HEK293 (cell line): Measurements from ENCODE around the gene CDH12.
"Not testable (repeated sequence)": the region's sequence is repeated elsewhere in the genome, so short reads cannot be mapped to it uniquely, and the experiment has no call there.

Experiments
- CTCF ChIA-PET: fragments of 350-600 bp; formaldehyde crosslinking; extraction: SDS; loops from one replicate; lab custom pipeline; 2021; ENCODE audit warnings: antibody characterized with exemption; lab: Yijun Ruan, JAX
- POLR2A ChIA-PET: fragments of 300-600 bp; formaldehyde crosslinking; extraction: SDS; loops from one replicate; lab custom pipeline; 2020; ENCODE audit warnings: antibody characterized with exemption, inconsistent platforms; lab: Yijun Ruan, JAX
- H3K27ac ChIP-seq: fragments of 200-500 bp; sonication (Bioruptor generic); 2 replicates; pipeline ENCODE4 v1.5.1; 2014; ENCODE audit warnings: low read depth, low read length, control low read depth, inconsistent platforms; ENCODE audit errors: extremely low read depth
- H3K36me3 ChIP-seq, 2 experiments: fragments of 200-500 bp in 1 of 2; sonication (Bioruptor generic) in 1 of 2; 1 replicate in 1 of 2; 2 replicates in 1 of 2; pipeline ENCODE4 v1.5.1; 2014 to 2017; ENCODE audit warnings: inconsistent platforms in 2 of 2, low read length in 2 of 2; ENCODE audit not compliant: control insufficient read depth in 2 of 2, insufficient read depth in 1 of 2
- H3K4me1 ChIP-seq: fragments of 200-500 bp; sonication (Bioruptor generic); 2 replicates; pipeline ENCODE4 v1.5.1; 2014; ENCODE audit warnings: mild to moderate bottlenecking, low read length, inconsistent platforms; ENCODE audit not compliant: control insufficient read depth, insufficient read depth
- H3K4me3 ChIP-seq: 2 replicates; pipeline ENCODE4 v1.5.1; 2011; ENCODE audit warnings: low read depth, mild to moderate bottlenecking, control low read depth, low read length, moderate library complexity
- H3K9me3 ChIP-seq: fragments of 200-500 bp; sonication (Bioruptor generic); 2 replicates; pipeline ENCODE4 v1.5.1; 2014; ENCODE audit warnings: low read depth, low read length, inconsistent platforms; ENCODE audit not compliant: control insufficient read depth, insufficient read depth
- OVOL3 ChIP-seq: fragments of 450-650 bp; formaldehyde crosslinking; IDR thresholded peaks from 2 replicates; pipeline ENCODE4 v1.5.1; 2016; ENCODE audit warnings: missing biosample characterization, missing genetic modification characterization
- PRDM2 ChIP-seq: fragments of 450-650 bp; formaldehyde crosslinking; IDR thresholded peaks from 2 replicates; pipeline ENCODE4 v1.5.1; 2016; ENCODE audit warnings: missing biosample characterization, missing genetic modification characterization, borderline replicate concordance
- ZBTB44 ChIP-seq: fragments of 450-650 bp; IDR thresholded peaks from 2 replicates; pipeline ENCODE4 v1.5.1; 2018; ENCODE audit warnings: missing biosample characterization, mild to moderate bottlenecking, missing genetic modification characterization
- ZBTB7A ChIP-seq: fragments of 450-650 bp; formaldehyde crosslinking; IDR thresholded peaks from 2 replicates; pipeline ENCODE4 v1.5.1; 2016; ENCODE audit warnings: low read depth, missing biosample characterization, missing genetic modification characterization
- ZFHX2 ChIP-seq: fragments of 450-650 bp; formaldehyde crosslinking; conservative IDR thresholded peaks from 2 replicates; pipeline ENCODE4 v1.5.1; 2016; ENCODE audit warnings: missing biosample characterization, missing genetic modification characterization
- ZNF132 ChIP-seq: fragments of 450-650 bp; formaldehyde crosslinking; IDR thresholded peaks from 2 replicates; pipeline ENCODE4 v1.5.1; 2017; ENCODE audit warnings: missing biosample characterization, missing genetic modification characterization, borderline replicate concordance
- ZNF133 ChIP-seq: fragments of 450-650 bp; formaldehyde crosslinking; IDR thresholded peaks from 2 replicates; pipeline ENCODE4 v1.5.1; 2016; ENCODE audit warnings: missing biosample characterization, missing genetic modification characterization
- ZNF174 ChIP-seq: fragments of 450-650 bp; formaldehyde crosslinking; IDR thresholded peaks from 2 replicates; pipeline ENCODE4 v1.5.0; 2017; ENCODE audit warnings: missing biosample characterization, mild to moderate bottlenecking, missing genetic modification characterization
- ZNF23 ChIP-seq: fragments of 450-650 bp; formaldehyde crosslinking; IDR thresholded peaks from 2 replicates; pipeline ENCODE4 v1.5.1; 2016; ENCODE audit warnings: missing biosample characterization, missing genetic modification characterization, borderline replicate concordance
- ZNF341 ChIP-seq: fragments of 450-650 bp; formaldehyde crosslinking; IDR thresholded peaks from 2 replicates; pipeline ENCODE4; 2016; ENCODE audit warnings: low read depth, missing biosample characterization, missing genetic modification characterization
- ZNF449 ChIP-seq: fragments of 450-650 bp; formaldehyde crosslinking; IDR thresholded peaks from 2 replicates; pipeline ENCODE4 v1.5.1; 2017; ENCODE audit warnings: missing biosample characterization, mild to moderate bottlenecking, missing genetic modification characterization, moderate library complexity
- ZNF510 ChIP-seq: fragments of 450-650 bp; formaldehyde crosslinking; IDR thresholded peaks from 2 replicates; pipeline ENCODE4 v1.5.1; 2018; ENCODE audit warnings: mild to moderate bottlenecking, missing genetic modification characterization, missing biosample characterization; ENCODE audit not compliant: insufficient replicate concordance
- ZNF521 ChIP-seq: fragments of 450-650 bp; formaldehyde crosslinking; IDR thresholded peaks from 2 replicates; pipeline ENCODE4 v1.5.1; 2017; ENCODE audit warnings: missing biosample characterization, mild to moderate bottlenecking, missing genetic modification characterization
- ZSCAN18 ChIP-seq: fragments of 450-650 bp; formaldehyde crosslinking; IDR thresholded peaks from 2 replicates; pipeline ENCODE4 v1.5.1; 2016; ENCODE audit warnings: missing biosample characterization, missing genetic modification characterization
- ZXDB ChIP-seq: fragments of 450-650 bp; formaldehyde crosslinking; IDR thresholded peaks from 2 replicates; pipeline ENCODE4 v1.5.1; 2016; ENCODE audit warnings: missing biosample characterization, missing genetic modification characterization

Gene CDH12

GRCh38 chr5:22316294-22316693 lies 536.9 kb downstream of the CDH12 start (continued):
- TF ChIP-seq PRDM2 = no peak

GRCh38 chr5:22315052-22315451 lies 538.1 kb downstream of the CDH12 start:
- CTCF ChIA-PET, H3K4me1 ChIP-seq, POLR2A ChIA-PET, H3K4me3 ChIP-seq, H3K27ac ChIP-seq, H3K36me3 ChIP-seq, H3K9me3 ChIP-seq: not testable (repeated sequence)

GRCh38 chr5:22314548-22314947 lies 538.6 kb downstream of the CDH12 start:
- no peak overlapping the region for H3K27ac ChIP-seq
- no peaks in the 10 kb centered on the region for H3K36me3 ChIP-seq
- no peaks in the 10 kb centered on the region for H3K9me3 ChIP-seq
- no peak overlapping the region for H3K4me3 ChIP-seq
- POLR2A ChIA-PET = no interaction called here
- H3K4me1 ChIP-seq = no peaks in the 10 kb centered on the region
- no peak for TF ChIP-seq ZNF23 (tag by site-specific recombination)
- no peak for TF ChIP-seq OVOL3 (tag by site-specific recombination)
- TF ChIP-seq ZBTB44 = no peak
- TF ChIP-seq ZFHX2 (tag by site-specific recombination) = no peak
- TF ChIP-seq ZNF510 = no peak
- no peak for TF ChIP-seq ZNF133
- no peak for TF ChIP-seq ZNF174 (tag by site-specific recombination)
- no peak for TF ChIP-seq ZNF521 (tag by site-specific recombination)
- TF ChIP-seq ZNF132 (tag by site-specific recombination) = no peak
- no peak for TF ChIP-seq ZBTB7A
- no peak for TF ChIP-seq ZSCAN18 (tag by site-specific recombination)
- TF ChIP-seq ZNF341 (tag by site-specific recombination) = no peak
- no peak for TF ChIP-seq ZXDB (tag by site-specific recombination)
- no peak for TF ChIP-seq ZNF449 (tag by site-specific recombination)
- CTCF ChIA-PET = interaction anchor here (0.7 kb wide), 2 partner anchors 271 to 494 kb away, joined by 4 to 5 read pairs; no protein-coding TSS in a partner anchor
